ENCODE results near the gene CLIC5. TPM values are rescaled to one million over a fixed set of nuclear protein-coding genes. Genes with fewer than 3 reads are reported as not detected.

The CLIC5 gene
- total RNA-seq, 1 experiment from 2014 or later, result not detected

GRCh38 chr6:45900808-45901752 is 114.6 kb downstream of the CLIC5 start:
- CTCF ChIA-PET, result interaction anchor here (0.7 kb wide), 1 partner anchor 650 kb away, joined by 3 read pairs; no protein-coding TSS in a partner anchor

GRCh38 chr6:45899683-45899946 is 116.0 kb downstream of the CLIC5 start:
- intact Hi-C loops (cut with micrococcal nuclease), result no loop called here

More at GRCh38 chr6:45900808-45901752, 114.6 kb downstream of the CLIC5 start:
- Mint-ChIP-seq H3K27ac (ENCODE audit: low read depth, unreplicated experiment) (no peak overlapping the region), H3K4me1 (ENCODE audit: insufficient read depth, unreplicated experiment) (no peaks in the 10 kb centered on the region), H3K27me3 (ENCODE audit: insufficient read depth, unreplicated experiment) (no peaks in the 10 kb centered on the region), H3K36me3 (ENCODE audit: insufficient read depth, unreplicated experiment) (no peaks in the 10 kb centered on the region), H3K9me3 (ENCODE audit: unreplicated experiment) (no peaks in the 10 kb centered on the region), H3K4me3 (ENCODE audit: unreplicated experiment) (no peak overlapping the region)
- TF ChIP-seq, protein P1, sequence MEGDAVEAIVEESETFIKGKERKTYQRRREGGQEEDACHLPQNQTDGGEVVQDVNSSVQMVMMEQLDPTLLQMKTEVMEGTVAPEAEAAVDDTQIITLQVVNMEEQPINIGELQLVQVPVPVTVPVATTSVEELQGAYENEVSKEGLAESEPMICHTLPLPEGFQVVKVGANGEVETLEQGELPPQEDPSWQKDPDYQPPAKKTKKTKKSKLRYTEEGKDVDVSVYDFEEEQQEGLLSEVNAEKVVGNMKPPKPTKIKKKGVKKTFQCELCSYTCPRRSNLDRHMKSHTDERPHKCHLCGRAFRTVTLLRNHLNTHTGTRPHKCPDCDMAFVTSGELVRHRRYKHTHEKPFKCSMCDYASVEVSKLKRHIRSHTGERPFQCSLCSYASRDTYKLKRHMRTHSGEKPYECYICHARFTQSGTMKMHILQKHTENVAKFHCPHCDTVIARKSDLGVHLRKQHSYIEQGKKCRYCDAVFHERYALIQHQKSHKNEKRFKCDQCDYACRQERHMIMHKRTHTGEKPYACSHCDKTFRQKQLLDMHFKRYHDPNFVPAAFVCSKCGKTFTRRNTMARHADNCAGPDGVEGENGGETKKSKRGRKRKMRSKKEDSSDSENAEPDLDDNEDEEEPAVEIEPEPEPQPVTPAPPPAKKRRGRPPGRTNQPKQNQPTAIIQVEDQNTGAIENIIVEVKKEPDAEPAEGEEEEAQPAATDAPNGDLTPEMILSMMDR (IDR thresholded peaks at IDR 0.05; ENCODE audit: unreplicated experiment), result no peak
- DNase-seq (ENCODE audit: unreplicated experiment), result peak; percentile 14
- intact Hi-C loops (cut with micrococcal nuclease), result loop anchor here (10.0 kb wide), 1 partner anchor 136 kb away; no protein-coding TSS in a partner anchor
- POLR2A ChIA-PET, result interaction anchor here (0.7 kb wide), 1 partner anchor 18 kb away, joined by 5 read pairs; no protein-coding TSS in a partner anchor
- no TSS peak for BruUV-seq (replicated peaks)

GRCh38 chr6:45898941-45899682 is 116.5 kb downstream of the CLIC5 start:
- POLR2A ChIA-PET, result no interaction called here
- H3K4me3 Mint-ChIP-seq (ENCODE audit: unreplicated experiment), result no peak overlapping the region

More at GRCh38 chr6:45899683-45899946, 116.0 kb downstream of the CLIC5 start:
- Mint-ChIP-seq H3K27ac (ENCODE audit: low read depth, unreplicated experiment) (no peak overlapping the region), H3K9me3 (ENCODE audit: unreplicated experiment) (no peaks in the 10 kb centered on the region), H3K27me3 (ENCODE audit: insufficient read depth, unreplicated experiment) (no peaks in the 10 kb centered on the region), H3K36me3 (ENCODE audit: insufficient read depth, unreplicated experiment) (no peaks in the 10 kb centered on the region), H3K4me1 (ENCODE audit: insufficient read depth, unreplicated experiment) (no peaks in the 10 kb centered on the region), H3K4me3 (ENCODE audit: unreplicated experiment) (no peak overlapping the region)
- POLR2A ChIA-PET, result no interaction called here
- BruUV-seq (replicated peaks), result no TSS peak
- DNase-seq (ENCODE audit: unreplicated experiment), result no peak
- TF ChIP-seq, protein P1 (IDR thresholded peaks at IDR 0.05; ENCODE audit: unreplicated experiment), result no peak
- CTCF ChIA-PET, result interaction anchor here (0.8 kb wide), 1 partner anchor 1424 kb away, joined by 4 read pairs; no protein-coding TSS in a partner anchor

More at GRCh38 chr6:45898941-45899682, 116.5 kb downstream of the CLIC5 start:
- DNase-seq (ENCODE audit: unreplicated experiment), result peak; percentile 14
- no peaks in the 10 kb centered on the region for H3K36me3 Mint-ChIP-seq (ENCODE audit: insufficient read depth, unreplicated experiment)
- H3K4me1 Mint-ChIP-seq (ENCODE audit: insufficient read depth, unreplicated experiment), result no peaks in the 10 kb centered on the region
- no TSS peak for BruUV-seq (replicated peaks)
- intact Hi-C loops (cut with micrococcal nuclease), result no loop called here
- H3K27me3 Mint-ChIP-seq (ENCODE audit: insufficient read depth, unreplicated experiment), result no peaks in the 10 kb centered on the region
- H3K27ac Mint-ChIP-seq (ENCODE audit: low read depth, unreplicated experiment), result no peak overlapping the region
- no peaks in the 10 kb centered on the region for H3K9me3 Mint-ChIP-seq (ENCODE audit: unreplicated experiment)
- TF ChIP-seq, protein P1 (IDR thresholded peaks at IDR 0.05; ENCODE audit: unreplicated experiment), result no peak
- CTCF ChIA-PET, result interaction anchor here (0.6 to 0.8 kb wide), 2 partner anchors 101 to 1424 kb away, joined by 3 to 4 read pairs; no protein-coding TSS in a partner anchor

Measured in MCF 10A (cell line).